ENCODE data around the gene CRADD. TPM values are rescaled to one million over a fixed set of nuclear protein-coding genes. Genes with fewer than 3 reads are reported as not detected.

The CRADD gene
- total RNA-seq, 1 donor = 12.5 TPM

DNA sequence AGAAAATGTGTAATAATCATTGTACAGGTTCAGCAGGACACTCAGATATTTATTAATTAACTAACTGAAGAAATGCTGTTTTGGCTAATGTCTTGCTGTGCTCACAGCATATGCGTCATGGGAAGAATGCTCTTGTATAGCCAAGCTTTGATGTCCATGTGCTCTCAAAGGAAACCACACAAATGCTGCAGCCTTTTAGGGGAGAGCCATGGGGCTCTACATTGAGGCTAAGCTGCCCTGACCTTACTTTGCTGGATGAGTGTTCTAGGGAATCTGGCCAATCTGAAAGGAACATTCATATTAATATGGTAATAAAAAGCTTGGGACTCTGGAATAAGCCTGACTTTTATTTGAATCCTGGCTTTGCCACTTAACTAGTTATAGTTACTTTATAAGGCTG lies 9.5 kb upstream of the CRADD start:
- DNase-seq (ENCODE audit: low read depth) = no peak
- H3K4me3 ChIP-seq (ENCODE audit: low read depth, low read length) = no peak overlapping the region
- TF ChIP-seq, protein P1, sequence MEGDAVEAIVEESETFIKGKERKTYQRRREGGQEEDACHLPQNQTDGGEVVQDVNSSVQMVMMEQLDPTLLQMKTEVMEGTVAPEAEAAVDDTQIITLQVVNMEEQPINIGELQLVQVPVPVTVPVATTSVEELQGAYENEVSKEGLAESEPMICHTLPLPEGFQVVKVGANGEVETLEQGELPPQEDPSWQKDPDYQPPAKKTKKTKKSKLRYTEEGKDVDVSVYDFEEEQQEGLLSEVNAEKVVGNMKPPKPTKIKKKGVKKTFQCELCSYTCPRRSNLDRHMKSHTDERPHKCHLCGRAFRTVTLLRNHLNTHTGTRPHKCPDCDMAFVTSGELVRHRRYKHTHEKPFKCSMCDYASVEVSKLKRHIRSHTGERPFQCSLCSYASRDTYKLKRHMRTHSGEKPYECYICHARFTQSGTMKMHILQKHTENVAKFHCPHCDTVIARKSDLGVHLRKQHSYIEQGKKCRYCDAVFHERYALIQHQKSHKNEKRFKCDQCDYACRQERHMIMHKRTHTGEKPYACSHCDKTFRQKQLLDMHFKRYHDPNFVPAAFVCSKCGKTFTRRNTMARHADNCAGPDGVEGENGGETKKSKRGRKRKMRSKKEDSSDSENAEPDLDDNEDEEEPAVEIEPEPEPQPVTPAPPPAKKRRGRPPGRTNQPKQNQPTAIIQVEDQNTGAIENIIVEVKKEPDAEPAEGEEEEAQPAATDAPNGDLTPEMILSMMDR (IDR thresholded peaks at IDR 0.05; ENCODE audit: insufficient read depth, low read depth, low read length) = no peak

DNA sequence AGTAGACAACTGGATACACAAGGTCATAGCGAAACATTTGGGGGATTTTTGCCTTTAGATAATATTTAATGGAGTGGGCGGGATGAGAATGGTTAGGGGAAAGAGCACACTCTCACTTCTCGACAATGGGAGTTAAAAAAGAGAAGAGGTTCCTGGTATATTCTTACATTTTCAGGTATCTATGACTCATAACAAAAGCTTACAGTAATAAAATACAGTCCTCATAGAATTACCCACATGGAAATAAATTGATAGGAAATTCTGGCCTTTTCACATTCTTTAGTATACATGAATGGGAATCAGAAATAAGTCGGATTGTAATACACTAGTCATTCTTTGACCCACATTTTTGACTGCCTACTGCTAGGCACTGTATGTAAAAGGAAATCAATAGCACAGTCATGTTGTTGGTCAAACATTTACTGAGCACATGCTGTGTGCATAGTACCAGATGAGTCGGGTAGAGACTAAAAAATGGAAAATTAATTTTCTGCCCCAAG lies 8.2 kb upstream of the CRADD start:
- no peak overlapping the region for H3K4me3 ChIP-seq (ENCODE audit: low read depth, low read length)
- TF ChIP-seq, protein P1 (IDR thresholded peaks at IDR 0.05; ENCODE audit: insufficient read depth, low read depth, low read length) = no peak
- no peak for DNase-seq (ENCODE audit: low read depth)

DNA sequence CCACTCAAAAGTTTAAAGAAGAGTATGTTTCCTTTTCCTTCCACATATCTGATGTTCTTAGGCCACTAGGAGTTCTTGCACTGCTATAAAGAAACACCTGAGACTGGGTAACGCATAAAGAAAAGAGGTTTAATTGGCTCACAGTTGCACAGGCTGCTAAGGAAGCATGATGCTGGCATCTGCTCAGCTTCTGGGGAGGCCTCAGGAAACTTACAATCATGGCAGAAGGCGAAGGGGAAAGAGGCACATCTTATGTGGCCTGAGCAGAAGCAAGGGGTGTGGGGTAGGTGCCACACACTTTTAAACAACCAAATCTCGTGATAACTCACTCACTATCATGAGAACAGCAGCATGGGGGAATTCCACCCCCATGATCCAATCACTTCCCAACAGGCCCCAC lies 7.7 kb upstream of the CRADD start:
- TF ChIP-seq, protein P1 (IDR thresholded peaks at IDR 0.05; ENCODE audit: insufficient read depth, low read depth, low read length) = no peak
- no peak overlapping the region for H3K4me3 ChIP-seq (ENCODE audit: low read depth, low read length)
- DNase-seq (ENCODE audit: low read depth) = no peak

DNA sequence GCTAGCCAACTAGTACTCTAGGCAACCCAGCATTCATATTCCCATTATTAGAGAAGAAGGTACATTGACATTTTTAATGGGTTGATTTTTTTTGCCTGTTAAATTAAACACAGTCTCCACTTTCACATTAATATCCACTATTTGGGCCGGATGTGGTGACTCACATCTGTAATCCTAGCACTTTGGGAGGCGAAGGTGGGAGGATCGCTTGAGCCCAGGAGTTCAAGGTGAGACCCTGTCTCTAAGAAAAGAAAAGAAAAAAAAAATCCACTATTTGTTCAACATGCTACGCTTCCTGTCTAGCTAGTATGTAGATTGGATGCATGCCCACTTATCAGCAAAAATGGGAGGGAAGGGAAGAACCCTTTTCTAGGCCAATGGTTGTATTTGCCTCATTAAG lies 7.1 kb upstream of the CRADD start:
- H3K4me3 ChIP-seq (ENCODE audit: low read depth, low read length) = no peak overlapping the region
- TF ChIP-seq, protein P1 (IDR thresholded peaks at IDR 0.05; ENCODE audit: insufficient read depth, low read depth, low read length) = no peak

DNA sequence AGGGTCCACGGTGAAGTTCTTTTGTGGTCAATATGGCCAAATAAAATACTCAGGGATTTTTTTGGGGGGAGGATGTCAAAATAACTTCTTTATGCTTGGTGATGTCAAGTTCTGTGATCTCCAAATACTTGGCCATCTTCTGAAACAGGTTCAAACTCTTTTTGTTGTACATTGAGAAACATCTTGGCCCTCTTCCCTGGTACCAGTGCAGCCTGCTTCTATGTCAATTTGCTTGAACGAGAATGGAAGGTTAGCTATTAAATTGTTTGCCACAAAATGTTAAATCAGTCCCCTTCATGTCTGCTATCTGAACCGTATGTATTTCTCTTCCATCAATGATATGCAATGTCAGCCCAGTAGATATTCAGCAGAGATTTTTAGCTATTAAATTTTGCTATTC lies 6.1 kb upstream of the CRADD start:
- TF ChIP-seq, protein P1 (IDR thresholded peaks at IDR 0.05; ENCODE audit: insufficient read depth, low read depth, low read length) = no peak
- no peak for DNase-seq (ENCODE audit: low read depth)
- no peak overlapping the region for H3K4me3 ChIP-seq (ENCODE audit: low read depth, low read length)

More for the DNA sequence above, 7.1 kb upstream of the CRADD start:
- no peak for DNase-seq (ENCODE audit: low read depth)

DNA sequence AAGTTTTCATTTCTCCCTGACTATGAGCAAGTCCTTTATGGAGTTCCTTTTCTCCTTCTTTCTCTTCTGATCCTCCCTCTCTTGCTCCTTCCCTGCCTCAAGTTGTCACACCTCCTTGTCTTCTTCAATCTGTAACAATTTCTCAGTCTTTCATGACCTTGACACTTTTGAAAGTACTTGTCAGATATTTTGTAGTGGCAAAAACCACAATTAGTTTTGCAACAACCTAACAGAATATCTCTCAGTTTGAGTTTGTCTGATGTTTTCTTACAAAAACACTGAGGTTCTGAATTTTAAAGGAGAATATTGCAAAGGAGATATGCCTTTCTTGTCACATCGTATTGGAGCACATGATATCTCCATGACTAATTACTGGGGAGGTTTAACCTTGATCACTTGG lies 4.1 kb upstream of the CRADD start:
- no peak for DNase-seq (ENCODE audit: low read depth)
- TF ChIP-seq, protein P1 (IDR thresholded peaks at IDR 0.05; ENCODE audit: insufficient read depth, low read depth, low read length) = no peak
- no peak overlapping the region for H3K4me3 ChIP-seq (ENCODE audit: low read depth, low read length)

DNA sequence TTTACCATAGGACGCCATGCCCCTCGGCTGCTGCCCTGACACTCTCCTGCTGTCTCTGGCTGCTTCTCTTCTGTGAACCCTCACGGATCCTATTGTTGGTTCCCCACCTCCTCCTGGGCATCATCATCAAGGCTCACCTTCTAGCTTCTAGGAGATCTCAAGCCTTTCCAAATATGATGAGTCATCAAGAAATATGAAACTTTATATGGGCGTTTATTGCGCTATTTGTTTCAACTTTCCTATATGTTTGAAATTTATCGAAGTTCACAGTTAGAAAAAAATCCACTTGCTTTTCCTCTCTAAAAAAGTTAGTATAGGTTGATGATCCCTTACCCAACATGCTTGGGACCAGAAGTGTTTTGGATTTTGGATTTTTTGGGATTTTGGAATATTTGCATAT lies 2.8 kb upstream of the CRADD start:
- TF ChIP-seq, protein P1 (IDR thresholded peaks at IDR 0.05; ENCODE audit: insufficient read depth, low read depth, low read length) = no peak
- no peak for DNase-seq (ENCODE audit: low read depth)
- H3K4me3 ChIP-seq (ENCODE audit: low read depth, low read length) = no peak overlapping the region
